GM12874 (cell line): Measurements from ENCODE around the gene C16orf82.

Experiments
- CTCF ChIP-seq: IDR thresholded peaks from 2 replicates; pipeline ENCODE4 v1.5.1; 2011; ENCODE audit warnings: low read depth, mild to moderate bottlenecking, control low read depth, low read length, moderate library complexity; ENCODE audit not compliant: insufficient read depth

C16orf82 gene

GRCh38 chr16:27088216-27088615, 21.5 kb downstream of the C16orf82 start:
- no peak for TF ChIP-seq CTCF

GRCh38 chr16:27096375-27096774, 29.6 kb downstream of the C16orf82 start:
- TF ChIP-seq CTCF: no peak

GRCh38 chr16:27097800-27098230, 31.1 kb downstream of the C16orf82 start:
- TF ChIP-seq CTCF: no peak

GRCh38 chr16:27098366-27099049, 31.8 kb downstream of the C16orf82 start:
- no peak for TF ChIP-seq CTCF

- no peak for TF ChIP-seq CTCF
Observed at GRCh38 chr16:27102701-27103575, 36.2 kb downstream of the C16orf82 start.

DNA sequence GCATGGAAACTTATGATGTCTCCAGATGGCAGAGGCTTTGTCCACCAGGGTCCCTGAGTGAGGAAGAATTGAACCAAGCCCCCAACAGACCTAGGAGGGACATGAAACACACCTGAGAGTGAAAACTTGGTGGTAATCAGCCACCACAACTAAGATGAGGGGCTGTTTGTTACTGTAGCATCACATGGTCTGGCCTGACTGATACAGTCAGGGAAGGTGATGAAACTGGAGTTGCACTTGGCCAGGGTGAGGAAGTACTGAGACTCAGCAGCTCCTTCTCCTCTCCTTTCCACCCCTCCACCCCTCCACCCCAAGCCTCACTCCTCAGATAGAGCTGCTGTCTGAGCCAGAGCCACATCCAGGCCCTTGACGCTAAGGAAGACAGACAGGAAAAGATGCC, 37.2 kb downstream of the C16orf82 start:
- TF ChIP-seq CTCF: no peak

DNA sequence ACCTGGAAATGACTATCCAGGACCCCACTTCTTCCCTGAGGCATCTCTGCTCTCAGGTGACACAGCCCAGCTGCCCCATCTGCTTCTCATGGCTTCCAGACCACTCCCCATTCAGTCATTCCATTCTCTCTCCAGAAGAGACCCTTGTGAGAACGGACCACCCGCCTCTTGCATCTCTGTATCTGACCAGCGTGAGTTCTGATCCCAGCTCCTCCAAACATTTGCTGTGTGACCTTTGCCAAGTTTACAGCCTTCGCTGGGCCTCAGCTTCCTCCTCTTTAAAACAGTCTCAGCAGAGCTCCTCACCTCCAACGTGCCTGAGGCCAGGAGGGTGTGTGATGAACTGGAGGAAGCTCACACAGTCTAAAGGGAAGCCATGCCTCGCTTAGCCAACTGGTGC, 39.6 kb downstream of the C16orf82 start:
- TF ChIP-seq CTCF: no peak
